Measurements from ENCODE around the gene NOP56. TPM values are rescaled to one million over a fixed set of nuclear protein-coding genes. Genes with fewer than 3 reads are reported as not detected.
A peak's percentile ranks its signal among the peaks of the same experiment; 100 is the strongest.
"Not testable (repeated sequence)": the region's sequence is repeated elsewhere in the genome, so short reads cannot be mapped to it uniquely, and the experiment has no call there.

NOP56 gene
- total and polyA plus RNA-seq, 8 donors, result 81.0 to 241 (median 206) TPM

- ATAC-seq (peak; percentile 49), DNase-seq (peak in 2 of 4 donors; percentile 66 to 81)
- H3K27me3 ChIP-seq, result peaks cover 19 to 85% of the 10 kb centered on the region in 2 donors
- H3K27ac ChIP-seq, result peak overlapping the region in 1 of 2 donors; percentile 33
- peak overlapping the region; percentile 19 to 41 for H3K4me3 ChIP-seq
- no peak for TF ChIP-seq CTCF (IDR thresholded peaks at IDR 0.05)
- no peaks in the 10 kb centered on the region for H3K9me3 ChIP-seq
- intact Hi-C loops (cut with DNase I), result no loop called here
- peaks cover 4 to 16% of the 10 kb centered on the region in 2 donors for H3K4me1 ChIP-seq
- H3K36me3 ChIP-seq, result no peaks in the 10 kb centered on the region
Observed at GRCh38 chr20:2693286-2694007, 41.0 kb downstream of the NOP56 start.

GRCh38 chr20:2694008-2694471 lies 41.6 kb downstream of the NOP56 start:
- Histone ChIP-seq H3K36me3 (no peaks in the 10 kb centered on the region), H3K27ac (no peak overlapping the region), H3K27me3 (peaks cover 19 to 79% of the 10 kb centered on the region in 2 donors), H3K9me3 (no peaks in the 10 kb centered on the region), H3K4me3 (peak overlapping the region; percentile 19 to 41), H3K4me1 (peaks cover 4 to 16% of the 10 kb centered on the region in 2 donors)
- no peak for TF ChIP-seq CTCF (IDR thresholded peaks at IDR 0.05)
- DNase-seq, result peak in 1 of 4 donors; percentile 24
- ATAC-seq, result no peak
- intact Hi-C loops (cut with DNase I), result no loop called here

GRCh38 chr20:2694519-2694918 lies 42.1 kb downstream of the NOP56 start:
- Histone ChIP-seq H3K9me3 (no peaks in the 10 kb centered on the region), H3K4me3 (no peak overlapping the region), H3K27me3 (peaks cover 19 to 75% of the 10 kb centered on the region in 2 donors), H3K36me3 (no peaks in the 10 kb centered on the region), H3K27ac (no peak overlapping the region), H3K4me1 (peaks cover 4 to 16% of the 10 kb centered on the region in 2 donors)
- TF ChIP-seq CTCF (IDR thresholded peaks at IDR 0.05), result no peak
- DNase-seq, result no peak
- ATAC-seq, result no peak
- intact Hi-C loops (cut with DNase I), result no loop called here

- DNase-seq (no peak), ATAC-seq (no peak)
- Histone ChIP-seq H3K27ac (no peak overlapping the region), H3K36me3 (no peaks in the 10 kb centered on the region), H3K27me3 (peaks cover 19 to 72% of the 10 kb centered on the region in 2 donors), H3K4me1 (peaks cover 4 to 16% of the 10 kb centered on the region in 2 donors), H3K4me3 (no peak overlapping the region), H3K9me3 (no peaks in the 10 kb centered on the region)
- TF ChIP-seq CTCF (IDR thresholded peaks at IDR 0.05), result no peak
- intact Hi-C loops (cut with DNase I), result no loop called here
Observed at GRCh38 chr20:2695206-2695983, 43.0 kb downstream of the NOP56 start.

GRCh38 chr20:2695984-2696525 lies 43.6 kb downstream of the NOP56 start:
- intact Hi-C loops (cut with DNase I); H3K27ac ChIP-seq; H3K4me3 ChIP-seq; ATAC-seq; DNase-seq; H3K9me3 ChIP-seq; H3K36me3 ChIP-seq: not testable (repeated sequence)
- Histone ChIP-seq H3K4me1 (peaks cover 4 to 16% of the 10 kb centered on the region in 2 donors), H3K27me3 (peaks cover 19 to 65% of the 10 kb centered on the region in 2 donors)

Measured in left lung (tissue), 10 donors.